GM20000 (cell line): ENCODE results near the gene KRT27.
"Not testable (repeated sequence)": the region's sequence is repeated elsewhere in the genome, so short reads cannot be mapped to it uniquely, and the experiment has no call there.

ENCODE experiments used
- DNase-seq: peaks from one replicate; pipeline ENCODE4 v3.0.0; 2012; ENCODE audit warnings: low spot score
- CTCF ChIP-seq: IDR thresholded peaks from 2 replicates; pipeline ENCODE4 v1.5.1; 2012; ENCODE audit warnings: mild to moderate bottlenecking, control low read depth; ENCODE audit errors: extremely low read depth, missing control alignments

The KRT27 gene

GRCh38 chr17:40817103-40817682 is 34.8 kb upstream of the KRT27 start:
- TF ChIP-seq CTCF: no peak
- DNase-seq: no peak

GRCh38 chr17:40816569-40816968 is 34.2 kb upstream of the KRT27 start:
- no peak for TF ChIP-seq CTCF
- no peak for DNase-seq

- no peak for DNase-seq
- TF ChIP-seq CTCF: no peak
These were observed 33.0 kb upstream of the KRT27 start for GRCh38 chr17:40815381-40815780.

GRCh38 chr17:40814657-40815056 is 32.3 kb upstream of the KRT27 start:
- DNase-seq: not testable (repeated sequence)

GRCh38 chr17:40813804-40814203 is 31.5 kb upstream of the KRT27 start:
- no peak for TF ChIP-seq CTCF
- DNase-seq: no peak

GRCh38 chr17:40812639-40813038 is 30.3 kb upstream of the KRT27 start:
- TF ChIP-seq CTCF: no peak
- DNase-seq: no peak

- no peak for TF ChIP-seq CTCF
- DNase-seq: no peak
These were observed 28.1 kb upstream of the KRT27 start for GRCh38 chr17:40810494-40810893.

- DNase-seq: no peak
- no peak for TF ChIP-seq CTCF
These were observed 27.5 kb upstream of the KRT27 start for GRCh38 chr17:40809721-40810421.
